ENCODE results near the gene COA3. TPM values are rescaled to one million over a fixed set of nuclear protein-coding genes. Genes with fewer than 3 reads are reported as not detected.

The COA3 gene
- total RNA-seq, 1 experiment from 2014 or later, result 74.2 TPM

- no peak overlapping the region for H3K4me3 Mint-ChIP-seq
- H3K36me3 Mint-ChIP-seq (ENCODE audit: insufficient read depth in 1 of 3, low read depth in 3 of 3), result no peaks in the 10 kb centered on the region; a peak in 1 of 7 replicates
- H3K27ac Mint-ChIP-seq, result no peak overlapping the region
- WGBS (ENCODE audit: extremely low coverage, insufficient read length, low lambda C conversion rate), result no CpG with 5 or more reads among the region's 11 CpGs
- Histone ChIP-seq H3K27me3 (ENCODE audit: insufficient read depth, low read length) (no peaks in the 10 kb centered on the region; the same call in 1 of the 2 replicates), H3T11ph (ENCODE audit: low read length) (no peak overlapping the region), H3K23me2 (ENCODE audit: insufficient read length, low read depth, low read length, poor library complexity, severe bottlenecking) (no peaks in the 10 kb centered on the region), H2AFZ (ENCODE audit: low read length) (no peak overlapping the region), H2BK15ac (ENCODE audit: low read depth, low read length) (no peak overlapping the region), H3K14ac (ENCODE audit: insufficient read depth, low read length) (no peak overlapping the region; the same call in 1 of the 2 replicates), H4K20me1 (ENCODE audit: control insufficient read depth, insufficient read depth, insufficient read length) (no peaks in the 10 kb centered on the region), H3K4me2 (ENCODE audit: insufficient read depth, insufficient read length, low read length) (no peak overlapping the region), H3K9me3 (ENCODE audit: control insufficient read depth, low read depth, low read length) (no peaks in the 10 kb centered on the region), H3K56ac (ENCODE audit: insufficient read length, low read depth, low read length) (no peak overlapping the region), H2BK20ac (ENCODE audit: low read depth, low read length, poor library complexity, severe bottlenecking) (no peak overlapping the region), H3K18ac (ENCODE audit: insufficient read length, low read depth, low read length) (no peak overlapping the region), H3K79me2 (ENCODE audit: insufficient read depth, low read length) (no peaks in the 10 kb centered on the region), H3K27ac (ENCODE audit: insufficient read length, low read depth, low read length) (no peak overlapping the region), H4K91ac (ENCODE audit: insufficient read length, low read depth, low read length) (no peak overlapping the region), H3K4me1 (ENCODE audit: insufficient read depth, low read length) (no peaks in the 10 kb centered on the region), H3K4ac (ENCODE audit: low read depth, low read length) (no peak overlapping the region), H2BK120ac (ENCODE audit: low read depth, low read length, poor library complexity, severe bottlenecking) (no peak overlapping the region), H2AK5ac (ENCODE audit: insufficient read length, low read length) (no peak overlapping the region), H2BK5ac (ENCODE audit: insufficient read length, low read length) (no peak overlapping the region), H4K8ac (replicated peaks; ENCODE audit: insufficient read length, low read depth, low read length) (no peak overlapping the region), H3K23ac (ENCODE audit: insufficient read length, low read depth, low read length) (no peak overlapping the region), H4K5ac (ENCODE audit: insufficient read length, low read depth, low read length) (no peak overlapping the region), H3K9ac (ENCODE audit: extremely low read depth, insufficient read length, low read length) (no peak overlapping the region), H3K79me1 (ENCODE audit: insufficient read depth, low read depth, low read length, poor library complexity, severe bottlenecking) (no peaks in the 10 kb centered on the region), H2BK12ac (ENCODE audit: insufficient read length, low read depth, low read length) (no peak overlapping the region)
- no peaks in the 10 kb centered on the region for H3K9me3 Mint-ChIP-seq
- peaks cover 9 to 12% of the 10 kb centered on the region in 2 experiments for H3K4me1 Mint-ChIP-seq
- no peak for DNase-seq
- TF ChIP-seq CTCF (conservative IDR thresholded peaks at IDR 0.05), result no peak
- H3K27me3 Mint-ChIP-seq (ENCODE audit: low read depth), result peaks cover 15% of the 10 kb centered on the region
Observed at GRCh38 chr17:42787266-42787665, 11.2 kb downstream of the COA3 start.

Measured in H9 (cell line).